Endothelial cell (in vitro differentiated cells): ENCODE results near the gene MACF1. TPM values are rescaled to one million over a fixed set of nuclear protein-coding genes. Genes with fewer than 3 reads are reported as not detected.

Experiments
- DNase-seq: peaks from one replicate; pipeline ENCODE4 v3.0.0; 2021; ENCODE audit warnings: low spot score
- H3K27ac Mint-ChIP-seq: one replicate; pipeline ENCODE4 v1.8.0; 2021; ENCODE audit warnings: mixed read lengths, inconsistent platforms; ENCODE audit not compliant: unreplicated experiment
- H3K27me3 Mint-ChIP-seq: one replicate; pipeline ENCODE4 v1.8.0; 2021; ENCODE audit warnings: mild to moderate bottlenecking, moderate library complexity, mixed read lengths, inconsistent platforms; ENCODE audit not compliant: unreplicated experiment
- H3K36me3 Mint-ChIP-seq: one replicate; pipeline ENCODE4 v1.8.0; 2021; ENCODE audit warnings: mild to moderate bottlenecking, low read depth, mixed read lengths, inconsistent platforms; ENCODE audit not compliant: unreplicated experiment
- H3K4me1 Mint-ChIP-seq: one replicate; pipeline ENCODE4 v1.8.0; 2021; ENCODE audit warnings: mild to moderate bottlenecking, mixed read lengths, inconsistent platforms; ENCODE audit not compliant: unreplicated experiment
- H3K4me3 Mint-ChIP-seq: one replicate; pipeline ENCODE4 v1.8.0; 2021; ENCODE audit warnings: mild to moderate bottlenecking, mixed read lengths, inconsistent platforms; ENCODE audit not compliant: unreplicated experiment
- H3K9me3 Mint-ChIP-seq: one replicate; pipeline ENCODE4 v1.8.0; 2021; ENCODE audit warnings: mixed read lengths, inconsistent platforms; ENCODE audit not compliant: unreplicated experiment
- total RNA-seq: library from RNA; stranded (reverse); fragmentation: NEBNext Ultra II Directional; extraction: Animal tissue kit (Norgen Biotek cat#: 25700); gene quantifications from one replicate; pipeline ENCODE4 v1.2.1, GENCODE V29; 2021; ENCODE audit not compliant: unreplicated experiment
- TF ChIP-seq, protein P1 (sequence below): fragments of 200-600 bp; sonication (generic); IDR thresholded peaks from one replicate; pipeline ENCODE4 v1.5.0; 2021; ENCODE audit warnings: antibody characterized with exemption; ENCODE audit not compliant: unreplicated experiment

The MACF1 gene
- total RNA-seq, 1 donor from 2014 or later: 511 TPM

DNA sequence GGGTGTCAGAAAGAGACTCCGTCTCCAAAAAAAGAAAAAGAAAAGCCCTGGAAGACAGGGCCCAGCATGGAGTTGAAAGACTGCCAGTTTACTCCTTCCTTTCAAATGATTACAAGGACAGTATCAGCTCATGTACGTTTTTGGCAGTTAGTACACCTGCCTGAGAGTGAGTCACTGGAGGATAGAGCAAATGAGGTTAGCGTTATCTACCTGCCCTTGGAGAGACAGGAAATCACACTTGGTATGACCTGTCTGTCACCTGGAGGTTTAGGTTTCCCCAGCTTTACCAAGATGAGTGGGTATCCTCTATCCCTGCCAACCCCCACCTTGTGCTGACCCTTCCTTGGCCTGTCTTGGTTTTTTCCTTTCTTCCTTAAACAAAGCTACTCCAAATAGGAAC lies 190.1 kb downstream of the MACF1 start:
- H3K4me1 Mint-ChIP-seq: peaks cover 84% of the 10 kb centered on the region
- H3K27ac Mint-ChIP-seq: no peak overlapping the region
- peaks cover 7% of the 10 kb centered on the region for H3K27me3 Mint-ChIP-seq
- H3K36me3 Mint-ChIP-seq: peaks cover 13% of the 10 kb centered on the region
- TF ChIP-seq, protein P1, sequence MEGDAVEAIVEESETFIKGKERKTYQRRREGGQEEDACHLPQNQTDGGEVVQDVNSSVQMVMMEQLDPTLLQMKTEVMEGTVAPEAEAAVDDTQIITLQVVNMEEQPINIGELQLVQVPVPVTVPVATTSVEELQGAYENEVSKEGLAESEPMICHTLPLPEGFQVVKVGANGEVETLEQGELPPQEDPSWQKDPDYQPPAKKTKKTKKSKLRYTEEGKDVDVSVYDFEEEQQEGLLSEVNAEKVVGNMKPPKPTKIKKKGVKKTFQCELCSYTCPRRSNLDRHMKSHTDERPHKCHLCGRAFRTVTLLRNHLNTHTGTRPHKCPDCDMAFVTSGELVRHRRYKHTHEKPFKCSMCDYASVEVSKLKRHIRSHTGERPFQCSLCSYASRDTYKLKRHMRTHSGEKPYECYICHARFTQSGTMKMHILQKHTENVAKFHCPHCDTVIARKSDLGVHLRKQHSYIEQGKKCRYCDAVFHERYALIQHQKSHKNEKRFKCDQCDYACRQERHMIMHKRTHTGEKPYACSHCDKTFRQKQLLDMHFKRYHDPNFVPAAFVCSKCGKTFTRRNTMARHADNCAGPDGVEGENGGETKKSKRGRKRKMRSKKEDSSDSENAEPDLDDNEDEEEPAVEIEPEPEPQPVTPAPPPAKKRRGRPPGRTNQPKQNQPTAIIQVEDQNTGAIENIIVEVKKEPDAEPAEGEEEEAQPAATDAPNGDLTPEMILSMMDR: no peak
- no peaks in the 10 kb centered on the region for H3K9me3 Mint-ChIP-seq
- DNase-seq: no peak
- H3K4me3 Mint-ChIP-seq: no peak overlapping the region

DNA sequence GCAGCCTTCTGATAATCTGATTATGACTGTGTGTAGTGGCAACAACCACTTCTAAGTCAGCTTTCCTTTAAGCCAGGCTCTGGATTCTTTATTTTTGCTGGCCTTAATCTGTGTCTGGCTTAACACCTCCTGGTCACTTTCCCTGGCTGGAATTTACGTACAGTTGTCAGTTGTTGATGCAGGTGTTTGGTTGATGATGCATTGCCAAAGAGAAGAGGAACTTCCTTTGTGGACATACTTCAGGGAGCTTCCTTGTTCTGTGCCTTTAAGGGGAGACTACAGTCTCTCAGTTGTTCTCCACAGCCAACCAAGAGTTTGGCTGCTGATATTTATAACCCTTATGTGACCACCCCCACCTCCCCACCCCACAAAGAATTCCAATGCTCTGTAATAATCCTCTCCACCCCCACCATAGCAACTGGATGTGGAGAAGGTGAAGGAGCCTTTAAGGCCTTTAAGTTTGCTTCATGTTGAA lies 190.9 kb downstream of the MACF1 start:
- DNase-seq: no peak
- H3K4me1 Mint-ChIP-seq: peaks cover 81% of the 10 kb centered on the region

DNA sequence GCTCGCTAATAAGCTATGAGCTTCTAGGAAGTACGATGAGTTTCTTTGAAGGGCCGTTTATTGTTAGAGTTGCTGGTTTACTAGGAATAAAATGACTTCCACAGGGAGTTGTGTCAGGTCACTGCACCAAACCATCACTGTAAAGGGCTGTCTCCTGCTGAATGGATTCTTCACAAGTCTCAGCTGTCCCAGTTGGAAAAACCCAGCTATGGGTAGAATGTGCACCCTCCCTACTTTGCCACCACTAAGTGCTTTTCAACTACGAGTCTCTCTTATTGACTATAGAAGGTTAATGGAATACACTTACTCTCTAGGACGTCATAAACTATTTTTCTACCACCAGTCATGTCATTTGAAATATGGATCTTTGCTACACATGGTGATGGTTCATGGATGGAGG lies 192.2 kb downstream of the MACF1 start:
- TF ChIP-seq, protein P1: no peak
- peaks cover 2% of the 10 kb centered on the region for H3K36me3 Mint-ChIP-seq
- peaks cover 7% of the 10 kb centered on the region for H3K27me3 Mint-ChIP-seq
- no peak overlapping the region for H3K4me3 Mint-ChIP-seq
- DNase-seq: no peak
- no peaks in the 10 kb centered on the region for H3K9me3 Mint-ChIP-seq
- peaks cover 73% of the 10 kb centered on the region for H3K4me1 Mint-ChIP-seq
- H3K27ac Mint-ChIP-seq: peak overlapping the region; percentile 24

More for the DNA sequence above, 190.9 kb downstream of the MACF1 start:
- H3K27ac Mint-ChIP-seq: peak overlapping the region; percentile 88
- TF ChIP-seq, protein P1: no peak
- H3K36me3 Mint-ChIP-seq: peaks cover 8% of the 10 kb centered on the region
- H3K27me3 Mint-ChIP-seq: peaks cover 7% of the 10 kb centered on the region
- peak overlapping the region; percentile 37 for H3K4me3 Mint-ChIP-seq
- no peaks in the 10 kb centered on the region for H3K9me3 Mint-ChIP-seq

DNA sequence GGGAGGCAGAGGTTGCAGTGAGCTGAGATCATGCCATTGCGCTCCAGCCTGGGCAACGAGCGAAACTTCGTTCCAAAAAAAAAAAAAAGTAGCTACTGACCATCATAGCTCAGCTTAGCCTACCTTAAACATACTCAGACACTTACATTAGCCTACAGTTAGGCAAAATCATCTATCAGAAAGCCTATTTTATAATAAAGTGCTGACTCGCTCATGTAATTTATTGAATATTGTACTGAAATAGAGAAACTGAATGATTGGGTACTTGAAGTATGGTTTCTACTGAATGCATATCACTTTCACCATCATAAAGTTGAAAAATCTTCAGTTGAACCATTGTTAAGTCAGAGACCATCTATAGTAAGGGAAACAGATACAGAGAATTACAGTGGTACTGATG lies 193.0 kb downstream of the MACF1 start:
- no peak for DNase-seq
- Mint-ChIP-seq H3K27ac (peak overlapping the region; percentile 52), H3K9me3 (no peaks in the 10 kb centered on the region), H3K27me3 (peaks cover 7% of the 10 kb centered on the region), H3K4me3 (no peak overlapping the region), H3K36me3 (no peaks in the 10 kb centered on the region), H3K4me1 (peaks cover 69% of the 10 kb centered on the region)
- TF ChIP-seq, protein P1: no peak

DNA sequence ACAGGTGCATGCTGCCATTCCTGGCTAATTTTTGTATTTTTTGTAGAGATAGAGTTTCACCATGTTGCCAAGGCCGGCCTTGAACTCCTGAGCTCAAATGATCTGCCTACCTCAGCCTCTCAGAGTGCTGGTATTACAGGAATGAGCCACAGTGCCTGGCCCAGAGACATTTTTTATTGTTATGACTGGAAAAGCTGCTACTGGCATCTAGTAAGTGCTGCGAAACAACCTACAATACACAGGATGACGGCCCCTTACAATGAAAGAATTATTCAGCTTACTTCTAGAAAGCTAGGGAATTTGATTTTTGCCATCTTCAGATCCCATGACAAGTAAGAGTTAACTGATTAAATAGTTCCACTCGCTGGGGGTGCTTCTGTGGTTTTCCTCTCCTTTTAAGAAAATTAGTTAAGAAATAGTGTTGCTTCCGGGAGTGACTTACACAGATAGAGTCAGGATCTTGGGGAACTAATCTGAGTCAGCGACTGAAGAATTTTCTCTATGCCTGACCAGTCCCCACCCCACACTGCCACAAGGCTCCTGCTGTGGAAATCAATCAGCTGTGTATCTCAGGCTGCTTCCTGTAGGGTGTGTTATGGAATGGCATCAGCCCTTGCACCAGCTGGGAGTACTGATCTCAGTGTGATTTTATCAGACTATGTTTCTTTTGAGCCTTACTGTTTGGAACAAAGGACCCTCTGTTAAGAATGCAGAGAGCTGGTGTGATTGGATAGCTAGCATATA lies 194.0 kb downstream of the MACF1 start:
- Mint-ChIP-seq H3K27ac (peak overlapping the region; percentile 96), H3K9me3 (no peaks in the 10 kb centered on the region), H3K4me1 (peaks cover 64% of the 10 kb centered on the region), H3K27me3 (peaks cover 9% of the 10 kb centered on the region), H3K4me3 (peak overlapping the region; percentile 66), H3K36me3 (no peaks in the 10 kb centered on the region)
- TF ChIP-seq, protein P1: no peak
- DNase-seq: peak; percentile 52
